ENCODE data around the gene HELB.

The HELB gene

GRCh38 chr12:66365718-66366490 lies 63.6 kb downstream of the HELB start:
- DNase-seq = no peak

- peak in 1 of 5 experiments; percentile 37 for DNase-seq
Measured at GRCh38 chr12:66367015-66367667, 64.8 kb downstream of the HELB start.

GRCh38 chr12:66371982-66372381 lies 69.7 kb downstream of the HELB start:
- no peak for DNase-seq

- DNase-seq = peak in 1 of 5 experiments; percentile 3
Measured at GRCh38 chr12:66375560-66375959, 73.3 kb downstream of the HELB start.

GRCh38 chr12:66379616-66380015 lies 77.3 kb downstream of the HELB start:
- DNase-seq = no peak

- DNase-seq = no peak
Measured at GRCh38 chr12:66380769-66381535, 78.7 kb downstream of the HELB start.

GRCh38 chr12:66387117-66387516 lies 84.8 kb downstream of the HELB start:
- DNase-seq = no peak
